ENCODE measurements around the gene LCN6. TPM values are rescaled to one million over a fixed set of nuclear protein-coding genes. Genes with fewer than 3 reads are reported as not detected.

The LCN6 gene
- total and polyA plus RNA-seq, 2 of the 13 experiments (the other 11 are each of a cell fraction or from before 2014, with no cell fraction given) = not detected

DNA sequence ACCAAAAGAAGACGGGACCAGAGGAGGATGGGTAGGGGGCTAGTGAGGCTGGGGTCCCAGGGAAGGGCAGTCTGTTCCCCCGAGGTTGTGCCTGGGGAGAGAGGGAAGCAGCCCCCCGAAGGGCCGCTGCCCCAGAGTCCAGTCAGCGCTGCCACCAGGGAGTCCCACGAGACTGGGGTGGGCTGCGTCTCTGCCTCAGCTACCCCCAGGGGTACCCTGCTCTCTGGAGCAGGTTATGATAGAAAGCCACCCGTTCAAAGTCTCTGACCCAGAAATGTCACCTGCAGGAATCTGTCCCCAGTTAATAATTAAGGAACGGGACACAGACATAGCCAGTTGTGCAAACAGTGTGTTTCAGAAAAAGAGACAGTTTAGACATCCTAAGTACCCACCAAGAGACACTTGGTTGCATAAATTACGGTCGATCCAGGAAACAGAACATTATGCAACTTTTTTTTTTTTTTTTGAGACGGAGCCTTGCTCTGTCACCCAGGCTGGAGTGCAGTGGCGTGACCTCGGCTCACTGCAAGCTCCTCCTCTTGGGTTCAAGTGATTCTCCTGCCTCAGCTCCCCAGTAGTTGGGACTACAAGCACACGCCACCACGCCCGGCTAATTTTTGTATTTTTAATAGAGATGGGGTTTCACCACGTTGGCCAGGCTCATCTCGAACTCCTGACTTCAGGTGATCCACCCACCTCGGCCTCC, 50.4 kb downstream of the LCN6 start (continued):
- no peak for TF ChIP-seq SP4 (CRISPR knock-in tag; IDR thresholded peaks at IDR 0.05)
- 0 out of 2 replicates have a peak, but pooled peaks have one; percentile 47 for TF ChIP-seq RORA (CRISPR knock-in tag; IDR thresholded peaks at IDR 0.05)
- peak; percentile 68 for TF ChIP-seq SAP130 (CRISPR knock-in tag; IDR thresholded peaks at IDR 0.05; ENCODE audit: low read depth)
- TF ChIP-seq HCFC1 (IDR thresholded peaks at IDR 0.05; ENCODE audit: low read depth, low read length) = no peak
- 0 out of 2 replicates have a peak, but pooled peaks have one; percentile 51 for TF ChIP-seq HDAC1 (CRISPR knock-in tag; IDR thresholded peaks at IDR 0.05)
- TF ChIP-seq ZNF790 (CRISPR knock-in tag; IDR thresholded peaks at IDR 0.05; ENCODE audit: borderline replicate concordance) = no peak
- TF ChIP-seq, protein P1, sequence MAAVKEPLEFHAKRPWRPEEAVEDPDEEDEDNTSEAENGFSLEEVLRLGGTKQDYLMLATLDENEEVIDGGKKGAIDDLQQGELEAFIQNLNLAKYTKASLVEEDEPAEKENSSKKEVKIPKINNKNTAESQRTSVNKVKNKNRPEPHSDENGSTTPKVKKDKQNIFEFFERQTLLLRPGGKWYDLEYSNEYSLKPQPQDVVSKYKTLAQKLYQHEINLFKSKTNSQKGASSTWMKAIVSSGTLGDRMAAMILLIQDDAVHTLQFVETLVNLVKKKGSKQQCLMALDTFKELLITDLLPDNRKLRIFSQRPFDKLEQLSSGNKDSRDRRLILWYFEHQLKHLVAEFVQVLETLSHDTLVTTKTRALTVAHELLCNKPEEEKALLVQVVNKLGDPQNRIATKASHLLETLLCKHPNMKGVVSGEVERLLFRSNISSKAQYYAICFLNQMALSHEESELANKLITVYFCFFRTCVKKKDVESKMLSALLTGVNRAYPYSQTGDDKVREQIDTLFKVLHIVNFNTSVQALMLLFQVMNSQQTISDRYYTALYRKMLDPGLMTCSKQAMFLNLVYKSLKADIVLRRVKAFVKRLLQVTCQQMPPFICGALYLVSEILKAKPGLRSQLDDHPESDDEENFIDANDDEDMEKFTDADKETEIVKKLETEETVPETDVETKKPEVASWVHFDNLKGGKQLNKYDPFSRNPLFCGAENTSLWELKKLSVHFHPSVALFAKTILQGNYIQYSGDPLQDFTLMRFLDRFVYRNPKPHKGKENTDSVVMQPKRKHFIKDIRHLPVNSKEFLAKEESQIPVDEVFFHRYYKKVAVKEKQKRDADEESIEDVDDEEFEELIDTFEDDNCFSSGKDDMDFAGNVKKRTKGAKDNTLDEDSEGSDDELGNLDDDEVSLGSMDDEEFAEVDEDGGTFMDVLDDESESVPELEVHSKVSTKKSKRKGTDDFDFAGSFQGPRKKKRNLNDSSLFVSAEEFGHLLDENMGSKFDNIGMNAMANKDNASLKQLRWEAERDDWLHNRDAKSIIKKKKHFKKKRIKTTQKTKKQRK (IDR thresholded peaks at IDR 0.05; ENCODE audit: low read length) = no peak
- no peak for TF ChIP-seq BORCS8-MEF2B (CRISPR knock-in tag; IDR thresholded peaks at IDR 0.05)
- TF ChIP-seq SIX1 (CRISPR knock-in tag; IDR thresholded peaks at IDR 0.05; ENCODE audit: borderline replicate concordance) = no peak
- TF ChIP-seq PLRG1 (conservative IDR thresholded peaks at IDR 0.05) = no peak
- TF ChIP-seq ZNF232 (CRISPR knock-in tag; IDR thresholded peaks at IDR 0.05; ENCODE audit: borderline replicate concordance) = no peak
- no peak for TF ChIP-seq ZBTB44 (CRISPR knock-in tag; IDR thresholded peaks at IDR 0.05)
- no peak for TF ChIP-seq ZSCAN25 (CRISPR knock-in tag; IDR thresholded peaks at IDR 0.05)
- no peak for TF ChIP-seq ZBTB8A (CRISPR knock-in tag; IDR thresholded peaks at IDR 0.05; ENCODE audit: borderline replicate concordance, low read depth)
- TF ChIP-seq, protein P2, sequence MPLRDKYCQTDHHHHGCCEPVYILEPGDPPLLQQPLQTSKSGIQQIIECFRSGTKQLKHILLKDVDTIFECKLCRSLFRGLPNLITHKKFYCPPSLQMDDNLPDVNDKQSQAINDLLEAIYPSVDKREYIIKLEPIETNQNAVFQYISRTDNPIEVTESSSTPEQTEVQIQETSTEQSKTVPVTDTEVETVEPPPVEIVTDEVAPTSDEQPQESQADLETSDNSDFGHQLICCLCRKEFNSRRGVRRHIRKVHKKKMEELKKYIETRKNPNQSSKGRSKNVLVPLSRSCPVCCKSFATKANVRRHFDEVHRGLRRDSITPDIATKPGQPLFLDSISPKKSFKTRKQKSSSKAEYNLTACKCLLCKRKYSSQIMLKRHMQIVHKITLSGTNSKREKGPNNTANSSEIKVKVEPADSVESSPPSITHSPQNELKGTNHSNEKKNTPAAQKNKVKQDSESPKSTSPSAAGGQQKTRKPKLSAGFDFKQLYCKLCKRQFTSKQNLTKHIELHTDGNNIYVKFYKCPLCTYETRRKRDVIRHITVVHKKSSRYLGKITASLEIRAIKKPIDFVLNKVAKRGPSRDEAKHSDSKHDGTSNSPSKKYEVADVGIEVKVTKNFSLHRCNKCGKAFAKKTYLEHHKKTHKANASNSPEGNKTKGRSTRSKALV (CRISPR knock-in tag; IDR thresholded peaks at IDR 0.05) = no peak
- TF ChIP-seq SKI (IDR thresholded peaks at IDR 0.05; ENCODE audit: partially characterized antibody) = peak; percentile 92
- no peak for TF ChIP-seq SNAI1 (CRISPR knock-in tag; IDR thresholded peaks at IDR 0.05; ENCODE audit: borderline replicate concordance)
- no peak for TF ChIP-seq ZNF772 (CRISPR knock-in tag; IDR thresholded peaks at IDR 0.05)
- TF ChIP-seq HOXA3 (CRISPR knock-in tag; IDR thresholded peaks at IDR 0.05) = no peak
- no peak for TF ChIP-seq ZFAT (CRISPR knock-in tag; conservative IDR thresholded peaks at IDR 0.05)
- TF ChIP-seq ZNF512B (CRISPR knock-in tag; IDR thresholded peaks at IDR 0.05; ENCODE audit: borderline replicate concordance) = no peak
